Measurements from ENCODE around the gene PIRT.

DNA sequence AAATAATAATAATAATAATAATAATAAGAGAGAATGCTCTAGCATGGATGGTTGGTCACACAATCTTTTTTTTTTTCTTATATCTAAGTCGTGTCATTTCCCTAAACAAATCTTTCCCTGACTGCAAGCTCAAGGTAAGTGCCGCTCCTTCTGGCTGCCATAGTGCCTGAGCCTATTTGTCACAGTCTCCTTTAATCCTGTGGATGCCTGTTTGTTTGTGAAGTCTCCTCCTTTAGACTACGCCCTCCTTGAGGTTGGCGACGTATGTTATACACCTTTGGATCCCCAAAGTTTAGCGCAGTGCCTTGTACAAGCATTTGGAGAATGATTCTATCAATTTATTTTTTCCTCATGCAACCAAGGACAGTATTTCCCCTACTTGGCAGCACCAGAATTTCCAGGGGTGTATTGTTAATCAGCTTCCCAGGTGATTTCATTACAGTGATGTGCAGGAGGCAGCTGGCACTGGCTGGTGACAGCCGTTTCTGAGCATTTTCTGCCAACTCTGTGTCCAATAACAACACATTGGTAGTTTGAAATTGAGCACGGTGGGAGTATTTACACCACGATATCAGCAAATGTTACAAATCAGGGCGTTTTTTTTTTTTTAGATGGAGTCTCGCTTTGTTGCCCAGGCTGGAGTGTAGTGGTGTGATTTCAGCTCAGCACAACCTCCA lies 60.6 kb downstream of the PIRT start:
- no peak for TF ChIP-seq EZH2 (IDR thresholded peaks at IDR 0.05)
- TF ChIP-seq POLR2AphosphoS5 (IDR thresholded peaks at IDR 0.05; ENCODE audit: borderline replicate concordance, low read depth, low read length): no peak

Data from SK-N-MC (cell line).